HG03439 (cell line): ENCODE measurements around the gene IGDCC3.
"Not testable (repeated sequence)": the region's sequence is repeated elsewhere in the genome, so short reads cannot be mapped to it uniquely, and the experiment has no call there.

Experiments
- ATAC-seq: cut with Tn5 transposase; IDR thresholded peaks from one replicate; pipeline ENCODE4 v1.9.1; 2021; ENCODE audit warnings: mild to moderate bottlenecking, moderate library complexity; ENCODE audit not compliant: unreplicated experiment

Gene IGDCC3

GRCh38 chr15:65371976-65372786 lies 5.6 kb downstream of the IGDCC3 start:
- no peak for ATAC-seq

DNA sequence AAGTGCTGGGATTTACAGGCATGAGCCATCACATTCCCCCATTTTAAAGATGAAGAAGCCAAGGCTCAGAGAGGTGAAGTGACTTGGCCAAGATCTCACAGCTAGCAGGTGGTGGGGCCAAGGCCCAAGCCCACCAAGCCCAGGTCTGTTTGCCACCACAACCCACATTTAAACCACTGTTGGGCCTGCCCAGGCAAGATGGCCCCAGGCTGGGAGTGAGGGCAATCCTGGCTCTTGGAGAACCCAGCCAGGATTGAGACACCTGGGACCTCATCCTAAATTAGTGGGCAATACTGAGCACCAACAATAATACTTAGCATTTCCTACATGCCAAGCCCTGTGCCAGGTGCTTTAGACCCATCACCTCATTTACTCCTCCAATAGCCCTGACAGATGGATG lies 6.9 kb downstream of the IGDCC3 start:
- ATAC-seq, result no peak

DNA sequence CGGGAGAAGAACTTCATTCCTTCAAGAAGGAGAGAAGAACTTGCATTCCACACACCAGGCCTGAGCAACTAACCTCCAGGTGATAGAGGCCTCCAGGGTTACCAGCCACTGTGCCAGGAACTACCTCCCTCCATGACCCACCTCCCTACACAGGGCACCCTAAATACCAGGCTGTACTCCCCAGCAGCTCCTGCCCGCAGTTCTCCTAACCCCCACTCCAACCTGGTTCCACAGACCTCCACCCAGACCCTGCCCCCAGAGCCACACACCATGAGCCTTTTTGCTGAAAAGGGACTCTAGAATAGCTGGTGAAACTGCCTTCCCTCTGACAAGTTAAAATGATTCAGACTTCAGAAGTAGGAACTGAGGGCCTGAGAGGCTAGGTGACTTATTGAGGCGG lies 8.2 kb downstream of the IGDCC3 start:
- no peak for ATAC-seq

DNA sequence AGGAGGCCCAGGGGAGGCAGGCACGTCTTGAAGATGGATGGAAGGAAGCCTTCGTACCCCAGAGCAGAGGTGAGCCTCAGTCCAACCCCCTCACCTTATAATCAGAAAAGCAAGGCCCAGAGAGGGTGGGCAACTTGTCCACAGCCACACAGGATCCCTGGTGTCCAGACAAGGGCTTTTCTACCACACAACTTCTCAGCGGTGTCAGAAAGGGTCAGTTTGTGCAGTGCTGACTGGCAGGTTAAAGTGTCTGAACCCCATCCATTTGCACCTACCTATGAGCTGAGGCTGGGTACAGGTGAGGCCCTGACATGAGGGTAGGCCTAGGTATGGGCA lies 8.6 kb downstream of the IGDCC3 start:
- no peak for ATAC-seq

DNA sequence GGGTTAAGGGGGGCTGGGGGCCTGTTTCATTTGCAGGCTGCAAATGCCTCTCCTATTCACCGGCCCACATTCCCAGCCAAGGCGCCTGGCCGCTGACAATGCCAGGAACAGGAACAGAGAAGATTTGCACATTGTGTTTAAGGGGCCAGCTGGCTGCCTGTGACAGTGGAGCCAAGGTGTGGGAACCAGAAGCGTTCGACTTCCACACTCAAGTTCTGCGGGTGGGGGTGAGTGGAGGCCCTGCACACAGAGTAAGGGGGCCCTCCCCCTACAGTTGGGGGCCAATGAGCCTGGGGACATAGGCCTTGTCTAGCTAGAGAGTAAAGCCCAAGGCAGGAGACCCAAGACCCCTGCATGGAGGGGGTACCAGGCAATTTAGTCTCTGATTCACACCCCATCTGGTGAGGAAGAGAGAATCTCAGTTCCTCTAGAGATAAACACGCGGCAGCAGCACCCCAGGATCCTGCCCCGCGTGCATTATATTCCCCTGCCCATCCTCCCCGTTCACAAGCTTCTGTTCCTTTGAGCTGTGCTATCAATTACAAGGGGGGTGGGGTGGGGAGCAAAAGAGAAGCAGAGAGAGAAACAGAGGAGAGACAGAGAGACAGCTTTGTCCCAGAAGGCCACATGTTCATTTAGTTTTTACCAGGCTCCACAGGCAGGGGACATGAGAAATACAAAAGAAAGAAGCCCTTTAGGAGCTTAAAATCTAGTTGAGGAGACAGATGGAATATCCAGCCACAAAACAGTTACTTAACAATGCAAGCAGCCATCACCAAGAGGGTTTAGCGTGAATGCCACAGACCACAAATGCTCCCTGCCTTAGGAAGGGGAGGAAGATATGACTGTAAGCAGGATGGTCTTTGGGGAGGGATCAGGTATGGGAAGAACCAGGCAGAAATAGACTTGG lies 9.2 kb downstream of the IGDCC3 start:
- no peak for ATAC-seq

DNA sequence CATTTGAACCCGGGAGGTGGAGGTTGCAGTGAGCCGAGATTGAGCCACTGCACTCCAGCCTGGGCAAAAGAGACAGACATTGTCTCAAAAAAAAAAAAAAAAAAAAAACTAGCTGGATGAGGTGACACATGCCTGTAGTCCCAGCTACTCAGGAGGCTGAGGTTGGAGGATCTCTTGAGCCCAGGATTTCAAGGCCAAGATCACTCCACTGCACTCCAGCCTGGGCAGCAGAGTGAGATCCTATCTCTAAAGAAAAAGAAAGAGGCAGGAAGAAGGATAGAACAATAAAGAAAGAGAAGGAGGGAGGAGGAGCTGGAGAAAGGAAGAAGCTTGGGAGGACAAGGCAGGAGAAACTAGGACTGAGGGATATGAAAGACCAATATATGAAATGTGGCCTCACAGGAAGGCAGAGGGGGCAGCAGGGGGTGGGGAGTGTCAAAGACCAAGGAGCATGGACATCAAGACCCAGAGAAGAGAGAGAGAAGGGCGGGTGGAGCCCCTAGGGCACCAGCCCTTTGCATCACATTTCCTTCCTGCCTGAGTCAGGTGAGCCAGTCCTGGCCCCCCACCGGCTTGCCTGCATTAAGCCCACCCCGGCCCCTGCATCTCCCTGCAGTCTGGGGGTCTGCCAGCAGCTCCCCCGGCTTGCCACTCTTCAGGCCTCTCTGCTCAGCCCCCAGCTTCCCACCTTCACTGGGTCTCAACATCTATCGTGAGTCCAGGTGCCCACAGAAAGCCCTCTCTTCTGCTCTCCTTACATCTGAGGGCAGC lies 11.5 kb downstream of the IGDCC3 start:
- no peak for ATAC-seq

GRCh38 chr15:65365229-65365628 lies 12.6 kb downstream of the IGDCC3 start:
- ATAC-seq, result no peak

- no peak for ATAC-seq
These were observed 14.0 kb downstream of the IGDCC3 start for GRCh38 chr15:65363766-65364165.

DNA sequence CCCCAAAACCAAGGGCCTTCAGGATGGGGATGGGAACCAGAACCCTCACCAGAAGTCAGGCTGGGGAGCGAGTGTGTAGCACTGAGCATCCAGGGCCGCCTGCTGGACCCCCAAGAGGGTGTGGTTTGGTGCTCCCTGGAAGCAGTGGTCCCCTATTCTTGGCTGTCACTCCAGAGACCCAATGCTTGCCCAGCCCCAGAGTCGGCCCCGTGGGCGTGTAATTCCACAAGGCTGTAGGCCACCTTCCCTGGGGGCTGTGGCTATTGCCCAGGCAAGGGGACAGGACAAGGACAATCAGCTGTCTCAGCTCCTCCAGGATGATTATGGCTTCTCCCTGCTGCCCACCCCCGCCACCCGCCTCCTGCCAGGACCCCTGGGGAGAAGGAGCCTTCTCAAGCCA lies 14.5 kb downstream of the IGDCC3 start:
- ATAC-seq, result no peak

DNA sequence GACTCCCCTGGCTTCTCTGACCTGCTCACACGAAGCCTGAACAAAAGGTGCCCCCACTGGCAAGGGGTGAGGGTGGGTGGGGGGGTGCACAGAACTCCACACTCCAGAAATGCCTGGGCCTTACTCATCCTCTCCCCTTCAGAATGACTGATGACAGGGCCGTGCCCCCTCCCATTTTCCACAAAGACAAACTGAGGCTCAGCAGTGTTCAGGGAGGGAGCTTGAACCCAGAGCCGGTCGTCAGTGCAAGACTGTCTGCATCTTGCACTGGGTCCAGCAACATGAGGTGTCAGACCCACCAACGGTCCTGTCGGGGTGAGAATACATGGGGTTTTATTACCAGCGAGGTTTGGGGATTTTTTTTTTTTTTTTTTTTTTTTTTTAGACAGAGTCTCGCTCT lies 15.3 kb downstream of the IGDCC3 start:
- no peak for ATAC-seq

GRCh38 chr15:65361708-65362459 lies 15.9 kb downstream of the IGDCC3 start:
- no peak for ATAC-seq

DNA sequence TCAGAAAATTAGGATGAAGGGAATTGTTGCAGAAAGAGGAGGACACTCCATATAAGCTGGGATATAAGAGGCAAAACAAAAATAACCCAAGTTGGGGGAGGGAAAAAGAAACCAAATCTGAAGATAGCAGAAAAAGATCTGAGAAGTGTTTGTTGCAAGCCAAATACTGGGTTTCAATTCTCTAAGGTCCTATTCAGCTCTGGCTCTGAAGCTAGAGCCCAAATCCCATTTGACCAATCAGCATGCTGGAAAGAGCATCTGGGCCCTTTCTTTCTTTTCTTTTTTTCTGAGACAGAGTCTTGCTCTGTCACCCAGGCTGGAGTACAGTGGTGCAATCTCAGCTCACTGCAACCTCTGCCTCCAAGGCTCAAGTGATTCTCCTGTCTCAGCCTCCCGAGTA lies 17.3 kb downstream of the IGDCC3 start:
- no peak for ATAC-seq

DNA sequence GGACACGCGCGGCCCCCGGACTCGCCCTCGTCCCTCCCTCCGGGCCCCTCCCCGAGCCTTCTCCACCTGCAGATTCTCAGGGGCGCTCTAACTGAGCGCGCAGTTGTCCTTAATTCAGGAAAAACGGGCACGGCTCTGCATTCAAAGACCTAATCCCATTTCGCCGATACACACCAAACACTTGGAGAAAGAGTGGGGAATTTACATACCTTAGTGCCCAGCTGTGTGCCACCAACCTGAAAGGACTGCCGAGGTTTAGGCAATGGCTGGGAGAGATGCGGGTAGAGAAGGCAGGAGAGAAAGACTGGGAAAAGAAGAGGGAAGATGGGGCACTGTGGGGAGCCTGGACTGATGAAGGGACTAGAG lies 21.8 kb downstream of the IGDCC3 start:
- no peak for ATAC-seq

DNA sequence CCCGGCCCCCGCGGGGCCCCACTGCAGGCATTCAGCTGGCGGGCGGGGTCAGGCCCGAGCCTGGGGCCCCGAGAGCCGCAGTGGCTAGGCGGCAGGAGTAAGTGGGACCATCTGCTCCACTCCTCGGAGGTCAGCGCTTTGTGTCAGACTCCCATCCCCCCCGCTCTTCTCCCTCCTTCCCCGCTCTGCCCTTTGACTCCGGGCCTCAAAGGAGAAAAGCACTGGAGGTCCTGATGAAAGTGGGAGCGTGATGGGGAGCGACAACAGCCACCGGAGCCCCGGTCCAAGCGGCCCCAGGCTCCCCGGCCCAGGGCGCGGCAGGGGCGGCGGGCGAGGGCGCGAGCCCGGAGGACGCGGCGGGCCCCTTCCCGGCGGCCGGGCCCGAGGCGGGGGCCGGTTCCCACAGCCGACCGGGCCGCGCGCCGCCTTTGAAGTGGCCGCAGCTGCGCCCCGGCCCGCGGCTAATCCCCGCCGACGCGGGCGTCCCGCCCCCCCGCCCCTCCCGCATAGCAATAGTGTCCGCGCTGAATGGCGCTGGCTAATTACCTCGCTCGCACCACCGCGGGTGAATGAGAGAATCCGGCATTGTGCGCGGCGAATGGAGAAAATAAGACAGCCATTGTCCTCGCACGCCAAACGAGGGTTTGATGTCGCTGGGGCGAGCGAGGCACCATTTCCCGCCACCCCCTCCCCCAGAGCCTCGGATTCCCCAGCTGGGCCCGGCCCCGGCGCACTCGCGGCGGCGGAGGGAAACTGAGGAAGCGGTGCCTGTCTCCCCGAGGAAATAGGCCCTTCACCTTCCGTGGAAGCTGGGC lies 22.4 kb downstream of the IGDCC3 start:
- no peak for ATAC-seq

DNA sequence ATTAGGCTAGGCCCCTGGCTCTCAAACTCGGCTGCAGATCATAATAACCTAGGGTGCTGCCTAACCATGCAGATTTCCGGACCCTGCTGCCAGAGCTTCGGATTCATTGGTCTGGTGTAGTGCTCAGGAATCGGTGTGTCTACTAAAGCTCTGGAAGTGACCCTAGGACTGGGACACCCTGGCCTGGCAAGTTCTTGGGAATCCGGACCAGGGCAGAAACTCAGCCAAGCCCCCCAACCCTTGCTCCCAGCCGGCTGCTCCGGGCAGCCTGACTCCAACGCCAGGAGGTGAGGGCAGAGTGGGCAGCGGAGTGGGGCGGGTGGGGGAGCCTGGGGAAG lies 23.0 kb downstream of the IGDCC3 start:
- ATAC-seq, result no peak

GRCh38 chr15:65351972-65352371 lies 25.8 kb downstream of the IGDCC3 start:
- not testable (repeated sequence) for ATAC-seq

- ATAC-seq, result no peak
These were observed 28.5 kb downstream of the IGDCC3 start for GRCh38 chr15:65349338-65349737.

- not testable (repeated sequence) for ATAC-seq
These were observed 30.0 kb downstream of the IGDCC3 start for GRCh38 chr15:65347756-65348155.

- ATAC-seq, result no peak
These were observed 30.8 kb downstream of the IGDCC3 start for GRCh38 chr15:65346856-65347598.
